Activated CD8-positive, alpha-beta T cell treated with anti-CD3 and anti-CD28 coated beads, Interleukin-2, amount 10 ng/mL, durations not matched to agents 7 days and 5 days (primary cell): ENCODE results near the gene FAM111B. TPM values are rescaled to one million over a fixed set of nuclear protein-coding genes. Genes with fewer than 3 reads are reported as not detected.

Source experiments
- total RNA-seq, 2 experiments: library from RNA; stranded (reverse); gene quantifications; one replicate each; pipeline ENCODE4 v1.2.3, GENCODE V29; 2021

The FAM111B gene
- total RNA-seq, 2 experiments from 2014 or later: 66.2 to 69.0 TPM

Other genes starting within 250 kb of the FAM111B start
- gene GLYATL1, start 167.7 kb upstream of the FAM111B start, total RNA-seq: not detected
- not detected for gene GLYATL1B, start 20.9 kb upstream of the FAM111B start, total RNA-seq
- 100 to 1,000 TPM; 154 to 167 TPM for gene FAM111A, start 35.6 kb downstream of the FAM111B start, total RNA-seq
- under 1 TPM; 0.18 to 0.45 TPM for gene DTX4, start 64.9 kb downstream of the FAM111B start, total RNA-seq
- not detected for gene MPEG1, start 105.7 kb downstream of the FAM111B start, total RNA-seq